DMS114 treated with DMSO at 0.1 percent for 48 hours (cell line): ENCODE measurements around the gene HS3ST3B1.

Source experiments
- DNase-seq: peaks from one replicate; lab custom pipeline; 2025; ENCODE audit not compliant: unreplicated experiment; lab: John Stamatoyannopoulos, UW

HS3ST3B1 gene

DNA sequence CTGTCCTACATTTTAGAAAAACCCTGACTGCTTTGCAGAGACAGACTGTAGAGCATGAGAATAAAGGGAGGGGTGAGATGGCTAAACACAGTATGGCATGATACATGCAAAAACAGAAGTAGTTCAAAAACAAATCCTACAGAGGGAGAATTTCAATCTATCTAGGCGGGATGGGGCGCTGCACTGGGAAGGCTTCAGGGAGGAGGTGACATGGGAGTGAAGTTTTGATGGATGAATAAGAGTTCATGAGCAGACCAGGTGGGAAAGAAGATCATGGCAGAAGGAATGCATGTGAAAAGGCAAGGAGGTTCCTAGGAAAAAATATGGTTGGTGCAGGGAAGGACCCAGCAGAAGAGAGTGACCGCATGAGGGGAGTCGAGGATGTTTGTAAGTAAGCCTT, 19.2 kb downstream of the HS3ST3B1 start:
- no peak for DNase-seq

- no peak for DNase-seq
These were observed 20.0 kb downstream of the HS3ST3B1 start for GRCh38 chr17:14320734-14321475.

- DNase-seq, result no peak
These were observed 20.6 kb downstream of the HS3ST3B1 start for GRCh38 chr17:14321476-14321949.

DNA sequence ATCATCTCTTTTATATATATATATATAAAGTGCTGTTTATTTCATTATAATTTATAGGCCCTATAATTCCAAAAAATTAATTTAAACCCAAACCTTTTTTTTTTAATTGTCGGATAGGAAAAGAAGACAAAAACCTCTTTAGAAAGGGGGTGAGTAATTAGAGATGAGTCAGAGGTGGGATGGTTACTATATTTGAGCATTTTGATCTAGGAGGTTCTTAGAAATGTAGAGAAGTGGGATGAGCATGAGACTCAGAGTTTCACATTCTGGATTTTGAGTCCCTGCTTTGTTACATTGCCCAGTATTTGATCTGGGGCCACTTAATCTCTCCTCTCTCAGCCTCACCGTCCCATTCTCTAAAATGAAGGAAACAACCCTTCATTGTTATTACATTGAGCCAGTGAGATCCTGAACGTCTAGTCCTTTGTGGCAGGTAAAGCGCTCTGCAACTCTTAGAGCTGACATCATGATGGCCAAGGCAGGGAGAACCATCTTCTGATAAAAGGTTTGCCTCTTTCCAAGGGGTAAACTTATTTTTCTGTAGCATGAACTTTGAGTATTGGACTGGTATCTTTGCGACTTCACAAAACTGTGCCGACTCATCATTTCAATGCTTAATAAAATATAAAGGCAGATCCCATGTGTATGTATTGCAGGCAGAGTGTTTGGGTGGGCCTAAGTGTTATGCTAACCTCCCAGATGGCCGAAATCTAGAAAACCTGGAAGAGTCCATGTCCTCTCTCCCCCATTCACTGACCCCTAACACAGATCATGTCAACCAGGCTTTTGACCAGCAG, 21.3 kb downstream of the HS3ST3B1 start:
- DNase-seq, result no peak

GRCh38 chr17:14323522-14323981, 22.7 kb downstream of the HS3ST3B1 start:
- DNase-seq, result no peak

DNA sequence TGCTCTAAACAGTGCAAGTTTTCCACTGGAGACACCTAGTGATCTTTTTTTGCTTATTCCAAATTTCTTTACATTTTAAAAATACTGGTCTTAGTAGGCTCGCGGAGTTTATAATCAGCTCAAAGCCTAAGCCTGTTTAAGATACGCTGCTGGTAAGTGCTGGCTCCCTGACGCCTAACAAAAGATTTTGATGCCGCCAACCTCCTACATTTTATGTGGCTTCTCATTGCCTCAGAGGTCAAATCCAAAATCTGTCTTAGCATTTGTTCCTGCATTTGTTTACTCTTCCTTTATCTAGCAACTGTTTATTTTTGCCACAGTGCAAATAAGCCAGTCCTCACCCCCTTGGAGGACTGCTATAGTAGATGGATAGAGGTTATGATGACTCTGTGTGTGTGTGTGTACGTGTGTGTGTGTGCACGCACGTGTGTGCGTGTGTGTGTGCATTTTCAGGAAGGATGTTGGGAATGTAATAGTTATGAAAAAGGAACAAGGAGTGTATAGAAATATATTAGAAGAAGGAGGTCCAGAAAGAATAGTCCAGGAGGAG, 24.8 kb downstream of the HS3ST3B1 start:
- no peak for DNase-seq

DNA sequence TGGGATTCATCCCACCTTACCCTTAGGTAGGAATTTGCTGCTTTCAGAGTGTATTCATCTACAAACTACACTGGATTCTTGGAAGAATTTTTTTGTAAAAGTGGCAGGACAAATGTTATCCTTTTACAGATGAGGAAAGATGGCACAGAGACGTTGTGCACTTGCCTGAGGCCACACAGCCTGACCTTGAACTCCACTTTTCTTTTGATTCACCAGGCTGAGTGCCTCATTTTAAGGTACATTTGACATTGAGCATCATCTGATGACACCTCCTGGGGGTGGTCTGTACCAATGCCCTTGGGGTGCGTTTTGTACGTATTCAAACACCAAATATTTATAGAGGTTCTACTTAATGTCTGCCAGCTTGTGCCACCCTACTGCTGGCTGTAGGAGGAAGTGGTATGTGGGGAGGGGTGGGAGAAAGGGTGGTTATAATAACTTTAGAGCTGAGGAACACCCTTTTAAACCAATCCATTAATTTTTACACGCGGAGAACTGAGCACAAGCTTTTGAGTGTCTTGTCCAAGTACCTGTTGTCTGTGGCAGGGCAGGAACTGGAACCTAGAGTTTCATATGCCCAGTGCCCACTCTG, 29.1 kb downstream of the HS3ST3B1 start:
- no peak for DNase-seq

GRCh38 chr17:14330492-14330962, 29.6 kb downstream of the HS3ST3B1 start:
- no peak for DNase-seq

DNA sequence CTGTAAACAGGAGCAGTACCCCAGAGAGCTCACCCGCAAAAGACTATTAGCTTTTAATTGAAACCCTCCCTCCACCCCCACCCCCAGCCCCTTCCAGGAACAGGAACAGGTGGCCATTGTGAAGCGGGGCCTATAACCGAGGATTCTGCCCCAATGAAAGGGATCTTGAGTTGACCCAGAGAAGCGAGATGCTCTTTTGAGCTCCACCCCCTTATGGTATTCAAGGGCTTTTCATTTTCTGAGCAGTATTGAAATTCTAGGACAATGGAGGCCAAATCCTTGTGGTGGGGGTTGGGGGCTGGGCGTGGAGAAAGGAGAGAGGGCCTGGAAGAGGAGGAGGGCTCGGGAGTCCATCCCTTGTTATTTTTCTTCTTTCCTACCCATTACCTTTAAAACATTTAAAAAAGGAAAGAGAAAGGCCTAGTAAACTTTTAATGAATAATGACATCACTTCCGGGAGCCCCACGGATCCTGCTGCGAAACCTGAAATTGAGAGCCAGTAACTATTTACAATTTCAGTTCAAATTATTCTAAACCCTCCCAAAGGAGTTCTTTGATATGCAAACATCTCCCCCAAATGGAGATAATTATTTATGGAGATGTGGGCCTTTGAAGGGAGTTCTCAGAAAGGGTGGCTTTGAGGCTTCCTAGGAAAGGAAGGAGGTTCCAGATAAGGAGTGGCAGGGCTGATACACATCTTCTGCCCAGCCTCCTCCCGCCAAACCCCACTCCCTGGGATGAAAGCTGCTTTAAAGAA, 30.5 kb downstream of the HS3ST3B1 start:
- no peak for DNase-seq

- DNase-seq, result no peak
These were observed 31.1 kb downstream of the HS3ST3B1 start for GRCh38 chr17:14331982-14332298.

DNA sequence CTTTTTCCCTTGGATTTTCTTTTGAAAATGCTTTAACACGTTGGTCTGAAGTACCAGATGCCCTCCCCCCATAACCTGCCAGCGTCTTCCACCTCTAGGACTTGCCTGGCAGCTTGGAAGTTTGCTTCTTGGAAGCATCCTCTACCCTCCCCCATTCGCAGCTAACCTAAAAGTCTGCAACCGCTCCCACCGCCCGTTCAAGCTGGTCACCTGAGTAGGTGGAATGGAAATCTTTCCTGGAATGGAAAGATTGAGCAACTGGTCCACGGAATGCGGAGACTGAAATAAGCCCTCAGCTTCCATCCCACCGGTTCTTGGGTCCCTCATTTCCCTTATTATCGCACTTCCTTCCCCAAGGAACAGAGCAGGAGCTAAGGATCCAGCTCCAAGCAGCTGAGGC, 31.4 kb downstream of the HS3ST3B1 start:
- DNase-seq, result no peak

- no peak for DNase-seq
These were observed 32.6 kb downstream of the HS3ST3B1 start for GRCh38 chr17:14333506-14333905.

DNA sequence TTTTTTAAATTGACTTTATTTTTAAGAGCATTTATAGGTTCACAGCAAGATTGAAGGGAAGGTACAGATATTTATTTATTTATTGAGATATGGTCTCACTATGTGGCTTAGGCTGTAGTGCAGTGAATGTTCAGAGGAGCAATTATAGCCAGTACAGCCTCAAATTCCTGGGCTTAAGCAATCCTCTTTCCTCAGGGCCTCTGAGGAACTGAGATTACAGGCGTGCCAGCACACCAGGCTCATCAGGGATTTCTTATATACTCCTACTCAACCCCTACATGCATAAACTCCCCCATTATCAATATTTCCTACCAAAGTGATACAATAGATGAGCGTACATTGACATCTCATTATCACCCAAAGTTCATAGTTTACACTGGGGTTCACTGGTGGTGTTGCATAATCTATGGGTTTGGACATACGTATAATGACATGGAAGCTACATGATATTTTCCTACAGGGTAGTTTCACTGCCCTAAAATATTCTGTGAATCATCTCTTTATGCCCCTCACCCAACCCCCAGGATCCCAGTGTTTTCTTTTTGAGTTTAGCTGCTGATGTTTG, 33.5 kb downstream of the HS3ST3B1 start:
- no peak for DNase-seq

DNA sequence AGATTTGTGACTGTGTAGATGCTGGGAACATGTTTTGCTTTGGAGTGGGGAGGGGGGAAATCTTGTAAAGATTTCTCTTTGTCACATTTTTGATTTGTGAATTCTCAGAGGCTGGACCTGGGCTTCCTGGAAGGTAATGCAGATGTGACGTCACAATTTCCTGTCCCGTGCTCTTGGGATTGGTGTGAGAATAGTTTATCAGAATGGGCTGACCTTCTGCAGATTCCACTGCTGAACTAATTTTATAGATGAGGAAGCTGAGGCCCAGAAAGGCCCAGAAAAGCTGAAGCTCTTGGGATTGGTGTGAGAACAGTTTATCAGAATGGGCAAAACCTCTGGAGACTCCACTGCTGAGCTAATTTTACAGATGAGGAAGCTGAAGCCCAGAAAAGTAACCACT, 34.0 kb downstream of the HS3ST3B1 start:
- no peak for DNase-seq

DNA sequence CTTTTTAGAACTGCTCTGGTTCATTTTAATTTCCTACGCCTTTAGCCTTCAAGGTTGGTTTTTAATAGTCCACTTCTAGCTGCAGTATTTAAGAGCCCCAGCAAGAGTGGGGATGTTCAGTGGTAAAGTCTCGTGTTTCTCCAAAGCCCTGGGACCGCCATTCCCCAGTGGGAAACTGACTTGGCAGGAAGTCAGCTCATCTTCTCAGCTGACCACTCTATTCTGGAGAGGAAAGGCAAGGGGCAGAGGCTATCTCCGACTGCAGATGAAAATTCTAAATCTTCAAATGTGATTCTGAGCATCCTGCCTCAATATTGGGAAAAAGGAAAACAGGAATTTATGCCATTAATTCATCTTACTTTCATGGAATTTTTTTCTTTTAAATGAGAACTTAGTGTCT, 35.5 kb downstream of the HS3ST3B1 start:
- DNase-seq, result no peak

- DNase-seq, result no peak
These were observed 36.8 kb downstream of the HS3ST3B1 start for GRCh38 chr17:14337596-14338079.

GRCh38 chr17:14340857-14341754, 40.2 kb downstream of the HS3ST3B1 start:
- no peak for DNase-seq

GRCh38 chr17:14341866-14342265, 41.0 kb downstream of the HS3ST3B1 start:
- no peak for DNase-seq

DNA sequence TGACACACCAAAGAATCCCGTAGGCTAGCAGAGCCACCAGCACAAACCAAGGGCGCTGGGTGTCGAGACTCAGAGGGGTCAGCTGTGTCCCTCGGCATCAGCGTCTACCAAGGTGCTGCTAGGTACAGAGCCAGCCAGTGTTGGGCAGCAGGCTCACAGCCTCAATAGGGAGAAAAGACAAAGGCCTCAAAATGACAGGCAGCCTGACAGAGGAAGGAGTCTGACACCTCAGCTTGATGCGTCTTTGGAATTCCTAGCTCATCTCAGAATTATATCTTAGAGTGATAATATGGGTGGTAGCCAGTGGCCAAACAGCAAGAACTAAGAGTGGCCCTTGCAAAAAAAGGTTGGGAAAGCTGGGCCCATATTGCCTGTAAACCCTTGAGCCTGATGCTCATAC, 45.9 kb downstream of the HS3ST3B1 start:
- DNase-seq, result no peak
